H1 (cell line): ENCODE data around the gene ANXA9. TPM values are rescaled to one million over a fixed set of nuclear protein-coding genes. Genes with fewer than 3 reads are reported as not detected.

Experiments used
- CTCF ChIA-PET: fragments of 300-600 bp; sonication (Branson Sonifier 250); formaldehyde crosslinking; loops from one replicate; lab custom pipeline; 2021; ENCODE audit not compliant: partially characterized antibody; lab: Charles Lee
- POLR2A ChIA-PET: fragments of 300-600 bp; sonication (Branson Sonifier 250); formaldehyde crosslinking; loops from one replicate; lab custom pipeline; 2021; ENCODE audit warnings: inconsistent platforms; ENCODE audit not compliant: partially characterized antibody; lab: Charles Lee
- DNase-seq, 2 experiments: peaks; one replicate each; pipeline versions ENCODE4 v3.0.0 to v3.0.0-alpha.2; 2010 to 2022; ENCODE audit warnings: low spot score in 2 of 2, low read depth in 1 of 2, mixed read lengths in 1 of 2
- FAIRE-seq: peaks from 2 replicates; lab custom pipeline; 2011; peaks lifted over from hg19 to GRCh38; lab: Jason Lieb, UNC
- H2AFZ ChIP-seq: 2 replicates; pipeline ENCODE4 v1.8.1; 2012; ENCODE audit warnings: low read length, inconsistent platforms
- H2AK5ac ChIP-seq: 2 replicates; pipeline ENCODE4 v1.6.1; 2013; ENCODE audit warnings: low read depth, low read length
- H2BK120ac ChIP-seq: replicated peaks from 2 replicates; pipeline ENCODE3; 2013; ENCODE audit warnings: low read depth, low read length, inconsistent platforms
- H2BK12ac ChIP-seq: 2 replicates; pipeline ENCODE4 v1.6.1; 2013; ENCODE audit warnings: low read depth, low read length
- H2BK15ac ChIP-seq: 2 replicates; pipeline ENCODE4 v1.6.1; 2013; ENCODE audit warnings: low read length
- H2BK20ac ChIP-seq: 2 replicates; pipeline ENCODE4 v1.6.1; 2013; ENCODE audit warnings: low read length
- H2BK5ac ChIP-seq: 2 replicates; pipeline ENCODE4 v1.6.1; 2013; ENCODE audit warnings: low read depth, low read length
- H3K14ac ChIP-seq: 2 replicates; pipeline ENCODE4 v1.6.1; 2013; ENCODE audit warnings: inconsistent platforms; ENCODE audit not compliant: insufficient read length
- H3K18ac ChIP-seq: 2 replicates; pipeline ENCODE4 v1.6.1; 2013; ENCODE audit warnings: low read length; ENCODE audit errors: extremely low read depth
- H3K23ac ChIP-seq: 2 replicates; pipeline ENCODE4 v1.6.1; 2013; ENCODE audit warnings: inconsistent platforms; ENCODE audit not compliant: insufficient read length
- H3K23me2 ChIP-seq: 2 replicates; pipeline ENCODE4 v1.6.1; 2013; ENCODE audit warnings: low read depth, low read length
- H3K27ac ChIP-seq: 2 replicates; pipeline ENCODE4 v1.6.1; 2011; ENCODE audit warnings: low read depth, low read length, inconsistent platforms
- H3K27me3 ChIP-seq, 4 experiments: replicated peaks in 1 of 4; 1 replicate in 1 of 4; 2 replicates in 3 of 4; pipeline versions ENCODE4 v1.6.1 to v1.8.1; 2011 to 2013; ENCODE audit warnings: low read length in 3 of 4, mild to moderate bottlenecking in 3 of 4, inconsistent platforms in 2 of 4, mixed read lengths in 2 of 4, moderate library complexity in 1 of 4; ENCODE audit not compliant: control insufficient read depth in 3 of 4, insufficient read depth in 3 of 4; ENCODE audit errors: extremely low read depth in 1 of 4
- H3K36me3 ChIP-seq, 4 experiments: 2 replicates each; pipeline versions ENCODE4 v1.6.1 to v1.8.1; 2011 to 2013; ENCODE audit warnings: mild to moderate bottlenecking in 4 of 4, low read length in 3 of 4, moderate library complexity in 2 of 4, control low read depth in 1 of 4, inconsistent platforms in 1 of 4; ENCODE audit not compliant: insufficient read depth in 4 of 4, control insufficient read depth in 2 of 4
- H3K4ac ChIP-seq: replicated peaks from 2 replicates; pipeline ENCODE3; 2013; ENCODE audit warnings: low read length, low read depth, mixed read lengths, inconsistent platforms; ENCODE audit not compliant: insufficient read length
- H3K4me1 ChIP-seq, 4 experiments: replicated peaks in 1 of 4; 1 replicate in 1 of 4; 2 replicates in 3 of 4; pipeline versions ENCODE4 v1.6.1 to v1.8.1; 2011 to 2013; ENCODE audit warnings: low read length in 3 of 4, inconsistent platforms in 2 of 4, mixed read lengths in 1 of 4; ENCODE audit not compliant: insufficient read depth in 4 of 4, control insufficient read depth in 3 of 4
- H3K4me2 ChIP-seq, 2 experiments: 2 replicates each; pipeline versions ENCODE4 v1.6.1 to v1.8.1; 2011 to 2013; ENCODE audit warnings: low read depth in 2 of 2, low read length in 2 of 2, control low read depth in 1 of 2, inconsistent platforms in 1 of 2, mild to moderate bottlenecking in 1 of 2; ENCODE audit not compliant: insufficient read depth in 1 of 2
- H3K4me3 ChIP-seq, 4 experiments: fragments of 200-600, 300-600 bp in 1 of 4; sonication (generic), shearing (Covaris generic), sonication (Bioruptor Twin) in 1 of 4; 2 replicates each; pipeline versions ENCODE4 v1.5.1 to v1.8.1; 2011 to 2016; ENCODE audit warnings: low read length in 4 of 4, low read depth in 3 of 4, control low read depth in 2 of 4, inconsistent platforms in 2 of 4, mild to moderate bottlenecking in 2 of 4, mixed read lengths in 1 of 4, moderate library complexity in 1 of 4; ENCODE audit not compliant: insufficient read depth in 2 of 4; ENCODE audit errors: extremely low read depth in 1 of 4
- H3K56ac ChIP-seq: replicated peaks from 2 replicates; pipeline ENCODE3; 2013; ENCODE audit warnings: low read depth, mild to moderate bottlenecking, mixed read lengths, low read length, inconsistent platforms; ENCODE audit not compliant: insufficient read length
- H3K79me1 ChIP-seq: 2 replicates; pipeline ENCODE4 v1.6.1; 2013; ENCODE audit warnings: low read depth, low read length, control low read depth
- H3K79me2 ChIP-seq, 2 experiments: 2 replicates each; pipeline versions ENCODE4 v1.6.1 to v1.8.1; 2012 to 2013; ENCODE audit warnings: low read length in 2 of 2, mild to moderate bottlenecking in 2 of 2, inconsistent platforms in 1 of 2; ENCODE audit not compliant: insufficient read depth in 2 of 2, control insufficient read depth in 1 of 2
- H3K9ac ChIP-seq, 4 experiments: replicated peaks in 1 of 4; 1 replicate in 1 of 4; 2 replicates in 3 of 4; pipeline versions ENCODE4 v1.6.1 to v1.8.1; 2011 to 2013; ENCODE audit warnings: low read depth in 3 of 4, low read length in 3 of 4, control low read depth in 2 of 4, mild to moderate bottlenecking in 2 of 4, moderate library complexity in 2 of 4, inconsistent platforms in 1 of 4; ENCODE audit errors: extremely low read depth in 1 of 4
- H3K9me3 ChIP-seq, 2 experiments: 2 replicates each; pipeline versions ENCODE4 v1.6.1 to v1.8.1; 2012 to 2013; ENCODE audit warnings: mild to moderate bottlenecking in 2 of 2, moderate library complexity in 2 of 2, control low read depth in 1 of 2, inconsistent platforms in 1 of 2, low read depth in 1 of 2, low read length in 1 of 2, mixed read lengths in 1 of 2; ENCODE audit not compliant: insufficient read depth in 2 of 2
- H4K20me1 ChIP-seq, 2 experiments: replicated peaks in 1 of 2; 2 replicates each; pipeline versions ENCODE3 to v1.8.1; 2011 to 2013; ENCODE audit warnings: inconsistent platforms in 2 of 2, low read length in 2 of 2, mild to moderate bottlenecking in 1 of 2; ENCODE audit not compliant: insufficient read depth in 2 of 2, control insufficient read depth in 1 of 2
- H4K5ac ChIP-seq: 2 replicates; pipeline ENCODE4 v1.6.1; 2013; ENCODE audit warnings: low read length, low read depth, mixed read lengths, inconsistent platforms; ENCODE audit not compliant: insufficient read length
- H4K8ac ChIP-seq: 2 replicates; pipeline ENCODE4 v1.8.0; 2013; ENCODE audit warnings: mild to moderate bottlenecking, moderate library complexity, low read length, inconsistent platforms; ENCODE audit not compliant: insufficient read depth; ENCODE audit errors: extremely low read depth
- H4K91ac ChIP-seq: replicated peaks from 2 replicates; pipeline ENCODE3; 2013; ENCODE audit warnings: low read length, mixed read lengths, inconsistent platforms; ENCODE audit not compliant: insufficient read length
- CBX8 ChIP-seq: fragments of 300-800, 300-1000 bp; sonication (generic); IDR thresholded peaks from 2 replicates; pipeline ENCODE4 v1.7.1; 2016; ENCODE audit warnings: low read depth, low read length, borderline replicate concordance
- CTBP2 ChIP-seq: IDR thresholded peaks from 2 replicates; pipeline ENCODE4 v1.7.0; 2011; ENCODE audit warnings: borderline replicate concordance, mild to moderate bottlenecking, moderate library complexity, mixed read lengths, low read length; ENCODE audit not compliant: insufficient read depth, insufficient read length
- EZH2 ChIP-seq: fragments of 200-600 bp; sonication (generic); IDR thresholded peaks from 2 replicates; pipeline ENCODE4 v1.7.1; 2012; ENCODE audit warnings: low read depth, mild to moderate bottlenecking, moderate library complexity, low read length, inconsistent platforms; ENCODE audit not compliant: severe bottlenecking
- GABPA ChIP-seq: IDR thresholded peaks from 2 replicates; pipeline ENCODE4 v1.6.1; 2011; ENCODE audit warnings: mild to moderate bottlenecking, low read length, moderate library complexity, borderline replicate concordance; ENCODE audit not compliant: insufficient read depth
- JUN ChIP-seq: IDR thresholded peaks from 2 replicates; pipeline ENCODE4 v1.6.1; 2011; ENCODE audit warnings: low read depth, mild to moderate bottlenecking, improper control_type of control experiment, low read length
- KDM5A ChIP-seq: fragments of 200-600 bp; IDR thresholded peaks from 2 replicates; pipeline ENCODE4 v1.7.1; 2012; ENCODE audit warnings: mild to moderate bottlenecking, low read length, inconsistent platforms, mixed read lengths
- PHF8 ChIP-seq: fragments of 200-600 bp; sonication (generic); conservative IDR thresholded peaks from 2 replicates; pipeline ENCODE4 v1.7.1; 2012; ENCODE audit warnings: low read depth, mild to moderate bottlenecking, inconsistent platforms, low read length, moderate library complexity
- POLR2A ChIP-seq, 2 experiments: IDR thresholded peaks; 1 replicate in 1 of 2; 2 replicates in 1 of 2; pipeline ENCODE4 v1.6.1; 2011; ENCODE audit warnings: low read depth in 2 of 2, low read length in 2 of 2, mild to moderate bottlenecking in 2 of 2; ENCODE audit errors: control extremely low read depth in 1 of 2
- SP4 ChIP-seq: IDR thresholded peaks from 2 replicates; pipeline ENCODE4 v1.6.1; 2012; ENCODE audit warnings: low read length, inconsistent platforms
- TAF1 ChIP-seq: IDR thresholded peaks from 2 replicates; pipeline ENCODE4 v1.6.1; 2011; ENCODE audit warnings: mild to moderate bottlenecking, low read depth, low read length
- WGBS, 2 experiments: shearing (Covaris generic) in 1 of 2; methylation state at CpG; one replicate each; pipeline versions ENCODE4 v1.1.6 to v1.1.7; 2013 to 2015; ENCODE audit warnings: low lambda C conversion rate in 2 of 2, mixed read lengths in 2 of 2, inconsistent platforms in 1 of 2, low coverage in 1 of 2, missing lambda C conversion rate in 1 of 2; ENCODE audit not compliant: insufficient replicate concordance in 2 of 2, insufficient coverage in 1 of 2, insufficient read length in 1 of 2; ENCODE audit errors: extremely low coverage in 1 of 2, missing lambda C conversion rate in 1 of 2; 5-methylcytosine and 5-hydroxymethylcytosine counted together
- polyA plus RNA-seq, 7 experiments: library from polyadenylated mRNA; depleted of rRNA in 3 of 7; stranded (reverse) in 5 of 7; unstranded in 2 of 7; fragments of >200 nt in 5 of 7; fragments of 200-250 nt in 2 of 7; gene quantifications; 1 replicate in 5 of 7; 2 replicates in 1 of 7; 4 replicates in 1 of 7; pipeline versions ENCODE4 v1.2.1 to v1.2.3, GENCODE V29; 2011 to 2013; ENCODE audit warnings: missing spikeins in 2 of 7, mixed read lengths in 2 of 7
- total RNA-seq: library from RNA; stranded (reverse); fragmentation: NEBNext Ultra II Directional; extraction: Animal tissue kit (Norgen Biotek cat#: 25700); gene quantifications from 2 replicates; pipeline ENCODE4 v1.2.1, GENCODE V29; 2021
- TF ChIP-seq, protein P1 (sequence below), 3 experiments: IDR thresholded peaks; 1 replicate in 2 of 3; 2 replicates in 1 of 3; pipeline versions ENCODE4 v1.5.1 to v1.6.1; 2011; ENCODE audit warnings: low read length in 3 of 3, mild to moderate bottlenecking in 3 of 3, inconsistent platforms in 2 of 3, low read depth in 1 of 3, moderate library complexity in 1 of 3; ENCODE audit not compliant: insufficient read depth in 1 of 3; ENCODE audit errors: control extremely low read depth in 1 of 3

The ANXA9 gene
- total and polyA plus RNA-seq, 2 of the 8 experiments (the other 6 are each of a cell fraction or from before 2014, with no cell fraction given) = 1.8 to 3.5 TPM

GRCh38 chr1:150995460-150995859 is 13.4 kb downstream of the ANXA9 start:
- no peak for FAIRE-seq
- TF ChIP-seq KDM5A = no peak
- no peak for TF ChIP-seq POLR2A (IDR thresholded peaks at IDR 0.05; ENCODE audit: control extremely low read depth in 1 of 2, low read depth in 2 of 2, low read length in 2 of 2)
- no peak for TF ChIP-seq SP4
- no peak for TF ChIP-seq JUN
- TF ChIP-seq TAF1 = no peak
- no peak for TF ChIP-seq GABPA
- no peak for TF ChIP-seq PHF8
- TF ChIP-seq, protein P1, sequence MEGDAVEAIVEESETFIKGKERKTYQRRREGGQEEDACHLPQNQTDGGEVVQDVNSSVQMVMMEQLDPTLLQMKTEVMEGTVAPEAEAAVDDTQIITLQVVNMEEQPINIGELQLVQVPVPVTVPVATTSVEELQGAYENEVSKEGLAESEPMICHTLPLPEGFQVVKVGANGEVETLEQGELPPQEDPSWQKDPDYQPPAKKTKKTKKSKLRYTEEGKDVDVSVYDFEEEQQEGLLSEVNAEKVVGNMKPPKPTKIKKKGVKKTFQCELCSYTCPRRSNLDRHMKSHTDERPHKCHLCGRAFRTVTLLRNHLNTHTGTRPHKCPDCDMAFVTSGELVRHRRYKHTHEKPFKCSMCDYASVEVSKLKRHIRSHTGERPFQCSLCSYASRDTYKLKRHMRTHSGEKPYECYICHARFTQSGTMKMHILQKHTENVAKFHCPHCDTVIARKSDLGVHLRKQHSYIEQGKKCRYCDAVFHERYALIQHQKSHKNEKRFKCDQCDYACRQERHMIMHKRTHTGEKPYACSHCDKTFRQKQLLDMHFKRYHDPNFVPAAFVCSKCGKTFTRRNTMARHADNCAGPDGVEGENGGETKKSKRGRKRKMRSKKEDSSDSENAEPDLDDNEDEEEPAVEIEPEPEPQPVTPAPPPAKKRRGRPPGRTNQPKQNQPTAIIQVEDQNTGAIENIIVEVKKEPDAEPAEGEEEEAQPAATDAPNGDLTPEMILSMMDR (IDR thresholded peaks at IDR 0.05; ENCODE audit: control extremely low read depth in 1 of 3, insufficient read depth in 1 of 3, low read depth in 1 of 3, low read length in 3 of 3) = no peak
- no peak for TF ChIP-seq EZH2
- no peak for TF ChIP-seq CTBP2
- TF ChIP-seq CBX8 = no peak

More at GRCh38 chr1:150995460-150995859, 13.4 kb downstream of the ANXA9 start:
- Histone ChIP-seq H3K14ac (no peak overlapping the region), H2AK5ac (peak overlapping the region; percentile 93), H3K4me3 (no peak overlapping the region), H3K18ac (peak overlapping the region; percentile 17; the same call in 1 of the 2 replicates), H3K27me3 (no peaks in the 10 kb centered on the region), H2BK5ac (peak overlapping the region; percentile 77), H4K20me1 (no peaks in the 10 kb centered on the region), H3K9me3 (no peaks in the 10 kb centered on the region), H3K56ac (no peak overlapping the region), H4K5ac (no peak overlapping the region), H3K4ac (no peak overlapping the region), H4K91ac (no peak overlapping the region), H2BK15ac (no peak overlapping the region), H3K27ac (0 out of 2 replicates have a peak overlapping the region, but pooled peaks have one; percentile 51), H2BK12ac (peak overlapping the region; percentile 77), H3K23me2 (no peaks in the 10 kb centered on the region), H3K4me2 (no peak overlapping the region), H3K23ac (no peak overlapping the region), H3K79me2 (no peaks in the 10 kb centered on the region), H2AFZ (peak overlapping the region; percentile 60; the same call in 1 of the 2 replicates), H3K36me3 (peaks cover 0 to 7% (median 5%) of the 10 kb centered on the region in 4 experiments; a peak in 6 of 8 replicates), H3K4me1 (peaks cover 0 to 4% (median 0%) of the 10 kb centered on the region in 4 experiments; a peak in 1 of 7 replicates), H3K9ac (peak overlapping the region in 1 of 4 experiments; percentile 12; a peak in 1 of 7 replicates), H2BK120ac (no peak overlapping the region), H4K8ac (no peak overlapping the region), H3K79me1 (no peaks in the 10 kb centered on the region), H2BK20ac (no peak overlapping the region; the same call in 1 of the 2 replicates)
- DNase-seq = no peak
- ChIA-PET POLR2A (interaction anchor here (0.6 to 6.3 kb wide), 7 partner anchors 11 to 380 kb away, joined by 3 to 44 read pairs (median 4); partner anchors contain the start of genes ANXA9 and MINDY1), CTCF (interaction anchor here (0.5 to 7.0 kb wide), 31 partner anchors 10 to 577 kb away, joined by 3 to 183 read pairs (median 3); partner anchors contain the start of genes ANXA9, CDC42SE1, CERS2 and MINDY1)
- 88% methylated on average over 4 of the region's 4 CpGs; no CpG with 5 or more reads in 1 of the 2 experiments for WGBS, 2 experiments
